GM19035 (cell line): ENCODE data around the gene PLAGL1.
"Not testable (repeated sequence)": the region's sequence is repeated elsewhere in the genome, so short reads cannot be mapped to it uniquely, and the experiment has no call there.

ENCODE experiments used
- ATAC-seq: cut with Tn5 transposase; IDR thresholded peaks from one replicate; pipeline ENCODE4 v1.9.1; 2021; ENCODE audit not compliant: unreplicated experiment

Gene PLAGL1

GRCh38 chr6:144008120-144008811 is at the start of gene PLAGL1:
Gene PLAGL1, minus strand, starts transcription at chr6:144008259. Its CDS starts 60,123 bp downstream, at chr6:143948136.
- no peak for ATAC-seq

GRCh38 chr6:144055121-144055931 is 47.3 kb upstream of the PLAGL1 start:
- peak; percentile 93 for ATAC-seq

GRCh38 chr6:144053601-144054000 is 45.5 kb upstream of the PLAGL1 start:
- ATAC-seq, result no peak

- no peak for ATAC-seq
Observed at GRCh38 chr6:144052488-144052887, 44.4 kb upstream of the PLAGL1 start.

GRCh38 chr6:144049386-144049785 is 41.3 kb upstream of the PLAGL1 start:
- ATAC-seq, result no peak

- ATAC-seq, result no peak
Observed at GRCh38 chr6:144047688-144048087, 39.6 kb upstream of the PLAGL1 start.

GRCh38 chr6:144046672-144047071 is 38.6 kb upstream of the PLAGL1 start:
- not testable (repeated sequence) for ATAC-seq

GRCh38 chr6:144044989-144045388 is 36.9 kb upstream of the PLAGL1 start:
- not testable (repeated sequence) for ATAC-seq

GRCh38 chr6:144036835-144037195 is 28.8 kb upstream of the PLAGL1 start:
- ATAC-seq, result no peak

- no peak for ATAC-seq
Observed at GRCh38 chr6:144036064-144036834, 28.2 kb upstream of the PLAGL1 start.

GRCh38 chr6:144035416-144035815 is 27.4 kb upstream of the PLAGL1 start:
- no peak for ATAC-seq

GRCh38 chr6:144033816-144034735 is 26.0 kb upstream of the PLAGL1 start:
- ATAC-seq, result no peak

GRCh38 chr6:144029452-144029851 is 21.4 kb upstream of the PLAGL1 start:
- no peak for ATAC-seq

GRCh38 chr6:144027932-144028587 is 20.0 kb upstream of the PLAGL1 start:
- ATAC-seq, result no peak

- ATAC-seq, result no peak
Observed at GRCh38 chr6:144023216-144023615, 15.2 kb upstream of the PLAGL1 start.

- ATAC-seq, result no peak
Observed at GRCh38 chr6:144019929-144020328, 11.9 kb upstream of the PLAGL1 start.

GRCh38 chr6:144017166-144018094 is 9.4 kb upstream of the PLAGL1 start:
- ATAC-seq, result no peak

- ATAC-seq, result no peak
Observed at GRCh38 chr6:144013486-144013909, 5.4 kb upstream of the PLAGL1 start.

- no peak for ATAC-seq
Observed at GRCh38 chr6:144012534-144012933, 4.5 kb upstream of the PLAGL1 start.
